H1 (cell line): ENCODE results near the gene ALK. TPM values are rescaled to one million over a fixed set of nuclear protein-coding genes. Genes with fewer than 3 reads are reported as not detected.

ENCODE experiments used
- CEBPB ChIP-seq: IDR thresholded peaks from 2 replicates; pipeline ENCODE4 v1.6.1; 2012; ENCODE audit warnings: low read depth, low read length
- CHD7 ChIP-seq: fragments of 300-600 bp; sonication (generic); IDR thresholded peaks from 2 replicates; pipeline ENCODE4 v1.7.1; 2012; ENCODE audit warnings: low read length, moderate library complexity, mild to moderate bottlenecking, inconsistent platforms; ENCODE audit not compliant: insufficient replicate concordance
- SIN3A ChIP-seq, 2 experiments: IDR thresholded peaks in 1 of 2; conservative IDR thresholded peaks in 1 of 2; 2 replicates each; pipeline ENCODE4 v1.6.1; 2011 to 2012; ENCODE audit warnings: low read length in 2 of 2, improper control_type of control experiment in 1 of 2, low read depth in 1 of 2, mild to moderate bottlenecking in 1 of 2
- SUZ12 ChIP-seq: fragments of 200-600 bp; sonication (generic); IDR thresholded peaks from 2 replicates; pipeline ENCODE4 v1.6.1; 2012; ENCODE audit warnings: mild to moderate bottlenecking, inconsistent platforms, low read length, moderate library complexity, mixed read lengths
- polyA plus RNA-seq, 7 experiments: library from polyadenylated mRNA; depleted of rRNA in 3 of 7; stranded (reverse) in 5 of 7; unstranded in 2 of 7; fragments of >200 nt in 5 of 7; fragments of 200-250 nt in 2 of 7; gene quantifications; 1 replicate in 5 of 7; 2 replicates in 1 of 7; 4 replicates in 1 of 7; pipeline versions ENCODE4 v1.2.1 to v1.2.3, GENCODE V29; 2011 to 2013; ENCODE audit warnings: missing spikeins in 2 of 7, mixed read lengths in 2 of 7
- total RNA-seq: library from RNA; stranded (reverse); fragmentation: NEBNext Ultra II Directional; extraction: Animal tissue kit (Norgen Biotek cat#: 25700); gene quantifications from 2 replicates; pipeline ENCODE4 v1.2.1, GENCODE V29; 2021

The ALK gene
- total and polyA plus RNA-seq, 2 of the 8 experiments (the other 6 are each of a cell fraction or from before 2014, with no cell fraction given), result 0.02 to 0.09 TPM

GRCh38 chr2:29878898-29879297, 42.5 kb downstream of the ALK start (continued):
- TF ChIP-seq CEBPB, result no peak
- TF ChIP-seq SIN3A (conservative IDR thresholded peaks at IDR 0.05 in 1 of 2, IDR thresholded peaks at IDR 0.05 in 1 of 2; ENCODE audit: low read depth in 1 of 2, low read length in 2 of 2), result no peak
- no peak for TF ChIP-seq SUZ12
- TF ChIP-seq CHD7, result no peak
